CD4-positive, alpha-beta T cell (primary cell): ENCODE data around the gene RASA2. TPM values are rescaled to one million over a fixed set of nuclear protein-coding genes. Genes with fewer than 3 reads are reported as not detected.

ENCODE experiments used
- ATAC-seq: fragments of 200-7000 bp; cut with Tn5 transposase; one replicate; pipeline ENCODE4 v1.10.0; 2022; ENCODE audit warnings: mild to moderate bottlenecking; ENCODE audit not compliant: poor library complexity
- CTCF ChIA-PET: fragments of 350-600 bp; sonication (Branson Sonifier 250); formaldehyde crosslinking; loops from one replicate; lab custom pipeline; 2021; ENCODE audit warnings: antibody characterized with exemption, inconsistent platforms; lab: Charles Lee
- POLR2A ChIA-PET: fragments of 350-600 bp; sonication (Branson Sonifier 250); formaldehyde crosslinking; loops from one replicate; lab custom pipeline; 2021; ENCODE audit warnings: antibody characterized with exemption, inconsistent platforms; lab: Charles Lee
- DNase-seq, 14 experiments: peaks; one replicate each; pipeline ENCODE4 v3.0.0-alpha.2; 2013 to 2020; ENCODE audit warnings: mixed read lengths in 2 of 14
- H3K27ac ChIP-seq, 2 donors: one replicate each; pipeline versions ENCODE4 v1.5.1 to v1.7.0; 2013; ENCODE audit warnings: low read length in 2 of 2, low read depth in 1 of 2, mild to moderate bottlenecking in 1 of 2
- H3K27me3 ChIP-seq, 2 experiments: 1 replicate in 1 of 2; 2 replicates in 1 of 2; pipeline versions ENCODE4 v1.6.1 to v1.7.0; 2013; ENCODE audit warnings: low read length in 2 of 2, control low read depth in 1 of 2, mild to moderate bottlenecking in 1 of 2, moderate library complexity in 1 of 2; ENCODE audit not compliant: insufficient read depth in 2 of 2, control insufficient read depth in 1 of 2
- H3K36me3 ChIP-seq: one replicate; pipeline ENCODE4 v1.6.1; 2013; ENCODE audit warnings: low read length, control low read depth; ENCODE audit not compliant: insufficient read depth
- H3K4me1 ChIP-seq: one replicate; pipeline ENCODE4 v1.6.1; 2013; ENCODE audit warnings: low read length, control low read depth; ENCODE audit not compliant: insufficient read depth
- H3K4me3 ChIP-seq: one replicate; pipeline ENCODE4 v1.5.1; 2013; ENCODE audit warnings: mild to moderate bottlenecking, low read length, moderate library complexity
- H3K9me3 ChIP-seq, 2 experiments: 1 replicate in 1 of 2; 2 replicates in 1 of 2; pipeline versions ENCODE4 v1.6.1 to v1.7.0; 2013; ENCODE audit warnings: low read length in 2 of 2, mild to moderate bottlenecking in 2 of 2, control low read depth in 1 of 2, moderate library complexity in 1 of 2; ENCODE audit not compliant: control insufficient read depth in 1 of 2, insufficient read depth in 1 of 2
- H3K27ac Mint-ChIP-seq: one replicate; pipeline ENCODE4 v1.8.0; 2020; ENCODE audit warnings: mixed read lengths
- H3K27me3 Mint-ChIP-seq: one replicate; pipeline ENCODE4 v1.8.0; 2021; ENCODE audit warnings: mixed read lengths
- H3K36me3 Mint-ChIP-seq: one replicate; pipeline ENCODE4 v1.8.0; 2021; ENCODE audit warnings: low read depth, mixed read lengths
- H3K4me1 Mint-ChIP-seq: one replicate; pipeline ENCODE4 v1.8.0; 2021; ENCODE audit warnings: low read depth, mixed read lengths
- H3K4me3 Mint-ChIP-seq: one replicate; pipeline ENCODE4 v1.8.0; 2020; ENCODE audit warnings: mild to moderate bottlenecking, mixed read lengths
- H3K9me3 Mint-ChIP-seq: one replicate; pipeline ENCODE4 v1.8.0; 2020; ENCODE audit warnings: mixed read lengths
- CTCF ChIP-seq: fragments of 200-600 bp; IDR thresholded peaks from one replicate; pipeline ENCODE4 v1.8.0; 2022; ENCODE audit warnings: antibody characterized with exemption, mild to moderate bottlenecking
- intact Hi-C, 2 experiments: fragments of 100-400 bp; cut with DNase I in 1 of 2; cut with micrococcal nuclease in 1 of 2; formaldehyde crosslinking; loops; one replicate each; pipeline versions ENCODE4 v1.15.1 to v1.9.0; 2023 to 2025; cut with DNase I, micrococcal nuclease
- total RNA-seq, 174 experiments: library from RNA in 2 of 174; stranded (reverse) in 2 of 174; gene quantifications; one replicate each; pipeline ENCODE4 v1.2.3 and lab custom pipeline; 2021 to 2026

RASA2 gene
- total RNA-seq, 2 experiments from 2014 or later: 96.1 to 96.4 TPM

DNA sequence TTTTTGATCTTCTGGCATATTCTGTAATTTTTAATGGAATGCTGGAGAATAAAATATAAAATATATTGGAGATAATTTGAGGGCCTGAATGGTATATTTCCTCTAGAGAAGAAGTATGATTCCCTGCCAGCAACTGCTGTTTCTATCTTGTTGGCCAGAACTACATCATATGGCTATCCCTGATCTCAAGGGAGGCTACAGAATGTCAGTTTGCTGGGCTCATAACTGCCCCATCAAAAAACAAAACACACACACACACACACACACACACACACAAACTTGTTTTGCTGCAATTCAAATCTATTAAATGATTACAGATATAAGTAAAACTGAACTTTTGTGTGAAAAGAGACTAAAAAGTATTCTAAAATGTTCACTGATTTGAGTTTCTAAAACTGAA, 51.0 kb downstream of the RASA2 start:
- ChIA-PET CTCF (no interaction called here), POLR2A (no interaction called here)
- Histone ChIP-seq H3K27ac (no peak overlapping the region), H3K9me3 (peaks cover 0 to 5% of the 10 kb centered on the region in 2 experiments), H3K4me3 (no peak overlapping the region), H3K4me1 (no peaks in the 10 kb centered on the region), H3K36me3 (peaks cover 52% of the 10 kb centered on the region), H3K27me3 (no peaks in the 10 kb centered on the region)
- Mint-ChIP-seq H3K27me3 (no peaks in the 10 kb centered on the region), H3K4me1 (peaks cover 72% of the 10 kb centered on the region), H3K4me3 (no peak overlapping the region), H3K27ac (no peak overlapping the region), H3K36me3 (peaks cover 82% of the 10 kb centered on the region), H3K9me3 (no peaks in the 10 kb centered on the region)
- ATAC-seq (no peak), DNase-seq (no peak)
- no peak for TF ChIP-seq CTCF
- intact Hi-C loops: no loop called here

DNA sequence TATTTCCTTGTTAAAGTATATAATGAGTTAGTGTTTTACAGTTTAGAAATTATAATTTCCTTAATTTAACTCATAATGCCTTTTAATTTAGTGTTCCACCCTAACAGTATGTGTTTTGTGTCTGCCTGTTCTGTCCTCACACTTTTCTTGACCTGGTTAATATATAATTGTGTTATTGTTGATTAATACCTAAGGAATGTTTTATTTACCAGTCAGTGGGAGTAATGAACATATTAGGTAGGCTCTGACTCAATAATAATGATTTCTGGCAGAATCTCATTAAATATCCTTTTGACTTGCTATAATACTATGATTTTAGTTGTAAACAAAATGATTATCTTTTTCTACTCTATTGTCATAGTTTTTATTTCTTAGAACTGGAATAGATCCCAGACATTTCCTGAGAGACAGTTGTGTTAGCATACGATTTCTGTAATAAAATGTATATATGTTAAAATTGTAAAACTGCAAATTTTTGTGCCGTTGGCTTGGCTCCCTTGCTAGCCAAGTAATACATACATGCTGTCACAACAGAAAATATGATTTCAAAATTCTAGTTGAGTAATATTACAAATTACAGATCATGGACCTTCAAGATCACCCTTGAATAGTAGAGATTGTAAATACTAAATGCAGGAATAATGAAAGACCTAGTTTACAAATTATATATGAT, 51.9 kb downstream of the RASA2 start:
- Histone ChIP-seq H3K9me3 (peaks cover 0 to 13% of the 10 kb centered on the region in 2 experiments), H3K4me3 (no peak overlapping the region), H3K4me1 (no peaks in the 10 kb centered on the region), H3K27ac (peak overlapping the region in 1 of 2 donors; percentile 16), H3K36me3 (peaks cover 52% of the 10 kb centered on the region), H3K27me3 (no peaks in the 10 kb centered on the region)
- Mint-ChIP-seq H3K4me3 (no peak overlapping the region), H3K27me3 (no peaks in the 10 kb centered on the region), H3K36me3 (peaks cover 82% of the 10 kb centered on the region), H3K9me3 (peaks cover 5% of the 10 kb centered on the region), H3K27ac (peak overlapping the region; percentile 62), H3K4me1 (peaks cover 70% of the 10 kb centered on the region)
- POLR2A ChIA-PET: interaction anchor here (1.9 kb wide), 1 partner anchor 50 kb away, joined by 5 read pairs; no protein-coding TSS in a partner anchor
- no peak for TF ChIP-seq CTCF
- ATAC-seq (no peak), DNase-seq (no peak)
- CTCF ChIA-PET: no interaction called here
- intact Hi-C loops: no loop called here

DNA sequence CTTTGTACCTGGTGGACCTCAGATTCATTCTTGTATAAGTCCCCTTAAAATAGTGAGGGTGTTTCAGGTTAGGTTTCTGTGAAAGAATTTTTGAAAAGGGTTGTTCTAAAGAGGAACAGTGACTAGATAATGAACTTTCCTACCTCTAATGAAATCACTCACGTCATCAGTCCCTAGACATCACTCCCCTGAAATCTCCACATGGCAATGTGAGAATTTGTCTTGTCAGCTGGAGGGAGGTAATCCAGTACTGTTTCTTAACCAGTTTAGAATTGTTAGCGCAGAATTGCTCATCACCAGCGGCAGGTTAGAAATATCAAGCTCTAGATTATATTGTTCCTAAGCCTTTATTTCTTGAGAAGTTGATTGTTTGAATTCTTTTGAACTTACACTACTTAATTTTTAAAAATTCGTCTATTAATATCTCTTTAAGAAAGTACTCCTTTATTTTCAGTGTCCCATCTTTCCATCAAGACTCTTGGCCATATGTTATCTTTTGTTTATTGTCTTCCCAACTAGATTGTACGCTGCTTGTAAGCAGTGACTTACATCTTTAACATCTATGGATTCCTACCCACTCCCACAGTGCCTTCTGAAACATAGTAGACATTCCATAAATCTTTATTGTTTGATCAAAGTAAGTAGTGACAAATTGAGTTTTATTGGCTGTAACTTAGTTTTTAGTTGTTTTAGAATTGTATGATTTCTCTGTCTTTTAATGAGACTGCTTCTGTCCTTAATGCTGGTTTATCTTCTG, 52.8 kb downstream of the RASA2 start:
- H3K36me3 ChIP-seq: peaks cover 48% of the 10 kb centered on the region
- H3K27ac Mint-ChIP-seq: peak overlapping the region; percentile 62

More for the DNA sequence above, 52.8 kb downstream of the RASA2 start:
- Histone ChIP-seq H3K9me3 (peaks cover 4 to 17% of the 10 kb centered on the region in 2 experiments), H3K4me3 (no peak overlapping the region), H3K27ac (no peak overlapping the region), H3K27me3 (no peaks in the 10 kb centered on the region), H3K4me1 (no peaks in the 10 kb centered on the region)
- ChIA-PET POLR2A (interaction anchor here (0.6 to 1.9 kb wide), 2 partner anchors 40 to 51 kb away, joined by 3 to 5 read pairs; no protein-coding TSS in a partner anchor), CTCF (no interaction called here)
- intact Hi-C loops: no loop called here
- TF ChIP-seq CTCF: no peak
- peaks cover 72% of the 10 kb centered on the region for H3K4me1 Mint-ChIP-seq
- ATAC-seq: no peak
- H3K36me3 Mint-ChIP-seq: peaks cover 83% of the 10 kb centered on the region
- DNase-seq: no peak
- no peak overlapping the region for H3K4me3 Mint-ChIP-seq
- no peaks in the 10 kb centered on the region for H3K27me3 Mint-ChIP-seq
- H3K9me3 Mint-ChIP-seq: peaks cover 6% of the 10 kb centered on the region
